Fibroblast of skin of scalp (primary cell): ENCODE results near the gene ETS2.

Experiments used
- DNase-seq: peaks from one replicate; pipeline ENCODE4 v3.0.0-alpha.2; 2013

ETS2 gene

GRCh38 chr21:38780879-38781278, 24.9 kb upstream of the ETS2 start:
- no peak for DNase-seq

DNA sequence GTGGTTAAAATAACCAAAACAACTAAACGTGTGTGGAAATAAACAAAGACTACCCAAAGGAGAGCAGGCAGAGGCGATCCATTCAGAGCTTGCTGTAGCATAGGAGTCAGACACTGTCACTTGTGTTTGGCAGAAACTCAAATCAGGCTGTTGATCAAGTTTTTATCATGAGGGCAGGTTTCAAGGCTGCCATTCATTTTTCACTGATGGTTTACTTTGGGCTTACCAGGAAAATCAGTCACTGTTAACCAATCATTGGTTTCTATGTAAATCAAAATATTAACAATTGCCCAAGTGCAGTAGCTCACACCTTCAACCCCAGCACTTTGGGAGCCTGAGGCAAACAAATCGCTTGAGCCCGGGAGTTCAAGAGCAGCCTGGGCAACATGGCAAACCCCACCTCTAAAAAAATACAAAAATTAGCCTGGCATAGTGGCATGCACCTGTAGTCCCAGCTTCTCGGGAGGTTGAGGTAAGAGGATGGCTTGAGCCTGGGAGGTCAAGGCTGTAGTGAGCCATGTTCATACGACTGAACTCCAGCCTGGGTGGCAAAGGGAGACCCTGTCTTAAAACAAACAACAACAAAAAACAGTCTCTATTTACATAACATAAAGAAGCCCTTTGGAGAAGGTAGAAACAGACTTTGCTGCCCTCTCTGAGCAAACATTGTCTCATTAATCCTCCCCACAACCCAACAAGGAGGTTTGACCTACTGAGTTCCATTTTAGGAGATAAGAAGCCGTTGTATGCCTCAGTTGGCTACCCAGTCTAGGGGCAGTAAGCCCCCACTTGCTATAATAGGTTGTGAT, 21.1 kb upstream of the ETS2 start:
- DNase-seq, result no peak

GRCh38 chr21:38785483-38785882, 20.2 kb upstream of the ETS2 start:
- no peak for DNase-seq

DNA sequence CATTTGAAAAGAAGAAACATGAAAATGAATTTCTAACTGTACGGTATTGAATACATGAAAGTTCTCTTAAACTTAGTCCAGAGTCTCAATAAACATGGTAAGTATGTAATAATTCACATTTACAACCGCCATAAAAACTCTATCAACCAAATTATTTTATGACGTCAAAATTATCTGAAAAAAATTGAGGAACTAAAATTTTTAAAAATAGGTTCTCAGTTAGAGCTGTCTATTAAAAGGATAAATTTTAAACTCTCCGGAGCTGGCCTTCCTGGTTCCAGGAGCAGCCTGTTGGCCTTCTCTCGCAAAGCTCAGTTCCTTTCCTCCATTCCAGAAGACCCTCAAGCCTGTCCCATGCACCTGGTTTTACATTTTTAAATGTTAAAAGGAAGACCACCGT, 18.7 kb upstream of the ETS2 start:
- DNase-seq, result no peak

DNA sequence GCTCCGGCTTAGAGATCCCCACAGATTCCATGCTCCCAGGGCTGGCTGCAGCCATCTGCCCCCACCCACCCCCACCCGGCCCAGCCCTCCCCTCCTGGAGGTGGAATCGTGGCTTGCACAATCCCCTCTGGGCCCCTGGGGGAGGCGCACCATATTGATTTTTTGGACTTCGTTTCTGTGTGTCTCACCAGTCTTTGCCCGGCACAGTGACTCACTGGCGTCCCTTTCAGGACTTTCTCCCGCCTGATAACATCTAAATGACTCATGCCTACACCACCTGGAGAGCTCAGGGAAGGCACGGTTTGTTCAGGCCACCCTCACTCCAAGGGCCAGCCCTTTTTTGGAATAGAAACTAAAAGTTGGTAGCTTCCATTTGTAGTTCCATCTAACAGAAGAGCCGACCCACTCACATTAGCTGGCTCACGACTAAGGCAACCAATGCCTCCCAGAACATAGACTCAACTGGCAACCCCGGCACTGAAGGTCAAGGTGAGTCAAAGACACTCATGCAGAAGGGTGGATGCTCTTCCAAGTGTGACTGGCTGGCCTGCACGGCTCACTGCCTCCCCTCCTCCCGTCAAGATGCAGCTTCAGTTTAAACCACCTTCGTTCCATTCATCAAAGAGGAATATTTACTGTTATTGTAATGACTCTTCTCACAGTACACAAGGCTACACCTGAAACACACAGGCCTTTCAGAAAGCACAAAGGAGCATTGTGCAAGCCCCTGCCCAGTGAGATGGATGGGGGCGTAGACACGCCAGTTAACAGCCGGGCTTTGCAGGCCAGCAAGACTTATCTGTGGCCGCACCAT, 18.1 kb upstream of the ETS2 start:
- no peak for DNase-seq

- DNase-seq, result no peak
These were observed 17.3 kb upstream of the ETS2 start for GRCh38 chr21:38788275-38788905.

DNA sequence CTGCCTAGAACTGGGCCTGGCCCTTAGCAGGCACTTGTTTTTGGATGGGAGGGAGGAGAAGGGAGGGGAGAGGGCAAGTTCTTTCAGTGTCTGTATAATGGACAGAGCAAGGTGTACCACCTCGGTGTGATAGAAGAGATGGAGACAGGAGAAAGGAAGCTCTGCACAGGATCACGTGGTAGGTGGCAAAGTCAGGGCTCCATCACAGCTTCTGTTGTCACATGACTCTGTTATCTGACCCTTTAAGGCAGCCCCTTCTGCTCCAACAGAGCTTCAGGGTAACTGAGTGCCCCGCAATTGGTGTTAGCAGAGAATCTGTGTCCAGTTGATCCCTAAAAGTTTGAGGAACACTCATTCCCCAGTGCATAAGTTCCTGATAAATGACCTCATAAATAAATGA, 16.5 kb upstream of the ETS2 start:
- no peak for DNase-seq

DNA sequence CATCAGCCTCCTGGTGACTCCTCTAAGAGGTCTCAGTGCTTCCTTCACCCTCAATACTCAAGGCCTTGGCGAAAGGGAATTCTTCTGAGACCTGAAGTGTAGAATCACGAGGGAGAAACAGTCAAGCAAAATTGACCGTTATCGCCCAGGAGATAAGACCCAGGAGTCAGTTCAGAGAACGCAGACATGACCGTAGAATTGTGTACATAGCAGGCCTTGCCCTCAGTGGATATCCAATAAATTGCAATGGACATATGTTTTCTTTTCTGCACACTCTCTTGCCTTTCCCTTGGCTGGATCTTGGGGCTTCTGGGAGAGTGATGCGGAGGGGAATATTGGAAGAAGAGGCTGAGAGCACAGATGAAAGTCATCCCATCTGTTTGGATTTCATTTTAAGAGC, 15.7 kb upstream of the ETS2 start:
- no peak for DNase-seq

DNA sequence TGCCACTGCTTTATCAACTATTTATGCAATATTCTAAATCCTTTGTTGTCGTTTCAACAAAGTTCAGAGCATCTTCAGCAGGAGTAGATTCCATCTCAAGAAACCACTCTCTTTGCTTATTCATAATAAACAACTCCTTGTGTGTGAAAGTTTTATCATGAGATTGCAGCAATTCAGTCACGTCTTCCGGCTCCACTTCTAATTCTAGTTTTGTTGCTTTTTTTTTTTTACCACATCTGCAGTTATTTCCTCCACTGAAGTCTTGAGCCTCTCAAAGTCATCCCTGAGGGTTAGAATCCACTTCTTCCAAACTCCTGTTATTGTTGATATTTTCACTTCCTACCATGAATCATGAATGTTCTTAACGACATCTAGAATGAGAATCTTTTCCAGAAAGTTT, 14.8 kb upstream of the ETS2 start:
- no peak for DNase-seq

DNA sequence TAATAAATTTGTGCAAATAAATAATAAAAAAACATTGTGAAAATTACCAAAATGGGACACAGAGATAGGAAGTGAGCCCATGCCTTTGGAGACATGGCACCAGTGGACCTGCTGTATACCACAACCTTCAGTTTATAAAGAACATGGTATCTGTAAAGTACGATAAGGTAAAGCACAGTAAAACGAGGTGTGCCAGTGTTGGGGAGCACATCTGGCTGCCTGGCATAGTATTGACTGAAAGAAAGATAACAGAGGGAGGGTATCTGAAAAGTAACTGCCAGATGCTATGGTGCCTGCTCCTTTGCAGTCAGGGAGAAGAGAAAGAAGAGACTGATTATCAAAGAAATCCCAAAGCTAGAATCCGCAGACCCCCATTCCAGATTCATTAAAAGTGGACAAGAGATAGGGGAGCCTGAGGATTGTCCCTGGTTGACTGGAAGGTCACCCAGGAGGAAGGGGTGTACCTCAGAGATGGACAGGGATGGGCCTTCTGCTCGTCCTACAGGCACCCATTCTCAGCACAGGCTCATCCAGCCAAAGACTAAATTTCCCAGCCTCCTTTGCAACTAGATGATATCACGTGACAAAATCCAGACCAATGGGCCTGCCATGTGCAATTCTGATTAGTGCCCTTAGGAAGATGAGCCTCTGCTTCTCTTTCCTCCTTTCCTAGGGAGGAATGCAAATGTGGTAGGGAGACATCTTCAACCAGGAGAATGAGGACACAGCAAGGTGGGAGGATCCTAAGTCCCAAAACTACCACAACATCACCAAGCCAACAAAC, 12.9 kb upstream of the ETS2 start:
- no peak for DNase-seq

GRCh38 chr21:38793926-38794713, 11.6 kb upstream of the ETS2 start:
- DNase-seq, result no peak

- DNase-seq, result no peak
These were observed 10.8 kb upstream of the ETS2 start for GRCh38 chr21:38794978-38795377.

GRCh38 chr21:38795475-38795874, 10.3 kb upstream of the ETS2 start:
- DNase-seq, result no peak

DNA sequence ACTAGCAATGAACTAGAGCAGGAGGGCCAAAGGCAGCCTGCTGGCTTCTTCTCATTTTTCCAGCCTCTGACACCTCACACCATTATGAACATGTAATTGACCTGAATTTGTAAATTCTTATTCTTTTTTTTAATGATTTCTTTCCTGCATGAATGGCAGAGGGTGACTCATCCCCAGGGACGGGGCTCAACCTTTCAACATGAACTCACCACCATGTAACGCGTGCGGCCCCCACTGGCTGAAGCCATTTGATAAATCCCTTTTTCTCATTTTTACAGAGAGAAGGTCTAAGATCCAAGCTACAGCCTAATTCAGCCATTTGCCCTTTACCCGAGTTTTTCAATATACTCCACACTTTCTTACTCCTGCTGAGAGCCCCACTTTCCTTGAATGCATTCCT, 9.3 kb upstream of the ETS2 start:
- peak; percentile 45 for DNase-seq

DNA sequence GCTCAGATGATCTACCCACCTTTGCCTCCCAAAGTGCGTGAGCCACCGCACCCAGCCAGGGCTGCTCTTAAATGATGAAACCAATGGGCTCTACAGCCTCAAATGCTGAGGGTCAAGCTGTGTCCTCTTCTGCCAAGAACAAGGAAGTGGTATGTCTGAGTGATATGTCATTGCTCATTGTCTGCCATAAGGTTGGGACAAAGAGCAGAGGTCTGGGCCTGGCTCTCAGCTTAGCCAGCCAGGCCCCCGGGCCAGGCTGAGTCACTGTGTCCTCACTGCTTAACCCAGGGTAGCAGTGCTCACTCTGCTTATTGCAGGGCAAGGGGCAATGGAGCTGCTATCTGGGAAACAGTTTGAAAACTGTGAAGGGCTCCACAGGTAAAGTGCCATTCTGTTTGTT, 8.3 kb upstream of the ETS2 start:
- DNase-seq, result no peak

DNA sequence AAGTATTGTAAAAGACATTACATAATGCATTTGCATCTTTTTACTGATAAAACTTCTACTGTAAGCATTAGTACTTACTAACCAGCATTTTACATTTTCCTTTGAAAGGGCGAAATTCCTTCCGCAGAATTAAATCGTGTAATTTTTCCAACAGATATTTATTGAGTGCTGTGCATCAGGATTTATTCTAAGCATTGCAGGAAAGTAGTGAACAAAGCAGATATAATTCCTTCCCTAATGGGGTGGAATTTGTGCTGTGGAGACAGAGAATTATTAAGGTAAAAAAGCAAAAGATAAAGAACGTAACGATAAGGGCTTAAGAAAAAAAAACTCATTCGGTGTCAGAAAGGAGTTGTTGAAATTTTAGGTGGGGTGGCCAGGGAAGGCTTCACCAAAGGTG, 7.6 kb upstream of the ETS2 start:
- no peak for DNase-seq

DNA sequence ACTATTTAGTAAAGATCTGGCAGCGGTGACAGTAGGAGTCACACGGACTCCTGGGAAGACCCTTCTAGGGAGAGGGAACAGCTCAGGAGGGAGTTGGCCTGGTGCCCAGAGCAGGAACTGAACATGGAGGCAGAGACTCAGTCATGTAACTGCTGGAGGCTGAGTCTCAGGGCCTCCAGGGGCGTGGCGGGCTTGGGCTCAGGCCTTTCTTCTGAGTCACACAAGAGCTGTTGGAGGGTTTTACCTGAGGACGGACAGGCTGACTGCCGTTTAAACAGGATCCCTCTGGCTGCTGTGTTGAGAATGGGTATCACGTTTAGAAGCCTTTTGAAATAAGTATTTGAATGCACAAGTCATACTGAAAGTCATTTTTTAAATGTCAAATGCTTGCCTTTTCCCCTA, 7.2 kb upstream of the ETS2 start:
- no peak for DNase-seq

GRCh38 chr21:38800046-38800758, 5.5 kb upstream of the ETS2 start:
- DNase-seq, result no peak

- DNase-seq, result no peak
These were observed 4.6 kb upstream of the ETS2 start for GRCh38 chr21:38800924-38801744.
